ENCODE measurements around the gene TAF3.

Gene TAF3

DNA sequence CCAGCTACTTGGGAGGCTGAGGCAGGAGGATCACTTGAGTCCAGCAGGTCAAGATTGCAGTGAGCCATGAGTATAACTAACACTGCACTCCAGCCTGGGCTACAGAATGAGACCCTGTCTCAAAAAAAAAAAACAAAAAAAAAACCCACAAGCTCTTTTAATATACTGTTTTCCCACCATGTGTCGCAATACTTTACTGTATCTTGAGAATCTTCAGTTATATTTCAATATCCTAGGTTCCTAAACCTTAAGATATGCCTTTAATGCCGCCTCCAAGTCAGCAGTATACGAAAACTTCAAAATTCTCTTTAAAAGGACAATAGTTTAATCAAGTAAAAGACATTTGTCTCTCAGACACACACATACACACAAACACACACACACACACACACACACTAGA lies 62.8 kb downstream of the TAF3 start:
- DNase-seq (ENCODE audit: low read depth in 2 of 2) = no peak

GRCh38 chr10:7886056-7886455 lies 67.8 kb downstream of the TAF3 start:
- DNase-seq (ENCODE audit: low read depth in 2 of 2) = no peak

DNA sequence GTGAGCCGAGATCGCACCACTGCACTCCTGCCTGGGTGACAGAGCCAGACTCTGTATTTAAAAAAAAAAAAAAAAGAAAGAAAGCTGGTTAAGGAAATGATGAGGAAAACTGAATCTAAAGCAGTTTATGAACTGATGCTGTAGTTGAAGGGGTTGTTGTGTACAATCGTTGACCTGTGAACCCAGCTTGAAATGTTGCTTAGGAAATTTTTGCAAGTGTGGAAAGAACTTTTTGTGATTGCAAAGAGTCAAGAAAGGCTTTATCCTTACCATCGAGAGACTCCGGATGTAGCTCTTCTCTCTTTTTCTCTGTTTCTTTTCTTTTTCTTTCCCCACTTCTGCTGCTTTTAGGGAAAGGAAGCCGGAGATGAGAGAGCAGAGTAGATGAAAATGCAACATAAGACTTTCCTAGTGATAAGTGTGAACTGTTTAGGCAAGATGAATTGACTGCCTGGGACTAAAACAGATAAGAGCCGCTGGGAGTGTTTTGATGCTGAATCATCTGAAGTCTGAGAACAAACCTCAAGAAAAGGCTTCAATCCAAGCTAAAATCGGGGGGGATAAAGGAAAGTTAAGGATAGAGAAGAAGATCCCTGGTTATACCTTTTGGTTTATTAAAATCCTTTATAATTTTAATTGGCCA lies 69.0 kb downstream of the TAF3 start:
- no peak for DNase-seq (ENCODE audit: low read depth in 2 of 2)

DNA sequence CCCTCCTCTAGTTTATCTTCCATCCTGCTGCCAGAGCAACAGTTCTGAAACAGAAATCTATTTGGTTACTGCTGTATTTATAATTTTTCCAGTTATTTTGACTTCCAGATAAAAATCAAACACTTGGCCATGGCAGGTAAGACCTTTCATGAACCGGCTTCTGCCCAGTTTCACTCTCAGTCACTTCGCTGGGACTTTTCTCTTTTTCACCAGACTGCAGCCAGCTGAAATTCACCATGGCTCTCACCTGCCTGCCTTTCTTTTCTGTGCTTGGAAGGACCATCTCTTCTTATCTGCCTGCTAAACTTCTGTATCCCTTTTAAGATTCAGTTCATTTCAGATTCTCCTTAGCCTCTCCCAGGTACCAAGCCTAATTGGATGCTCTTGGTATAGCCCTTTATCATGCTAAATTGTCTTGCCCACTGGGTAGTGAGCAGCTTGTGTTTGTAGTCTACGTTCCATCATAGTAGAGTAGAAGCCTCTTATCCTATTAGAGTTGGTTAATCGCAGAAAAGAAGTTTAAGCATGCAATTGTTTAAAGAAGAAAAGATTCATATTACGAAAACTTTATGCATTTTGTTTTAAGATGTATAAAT lies 71.7 kb downstream of the TAF3 start:
- DNase-seq (ENCODE audit: low read depth in 2 of 2) = no peak

DNA sequence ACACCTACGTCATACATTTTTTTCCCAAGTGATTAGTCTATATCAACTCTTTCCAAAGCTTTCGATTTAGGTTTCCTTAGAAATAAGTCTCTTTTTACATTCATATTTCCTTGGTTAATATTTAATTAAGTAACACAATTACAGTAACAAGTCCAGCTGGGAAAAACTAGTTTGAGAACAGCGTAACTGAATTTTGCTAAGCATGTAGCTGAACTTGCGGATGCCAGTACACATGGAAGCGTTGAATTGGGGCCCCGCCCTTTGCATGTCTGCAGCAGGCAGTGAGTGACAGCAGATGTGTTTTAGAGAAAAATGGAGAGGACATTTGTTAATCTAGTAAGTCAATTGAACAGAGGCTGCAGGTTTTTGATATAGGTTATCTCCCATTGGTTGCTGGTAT lies 72.5 kb downstream of the TAF3 start:
- no peak for DNase-seq (ENCODE audit: low read depth in 2 of 2)

- DNase-seq (ENCODE audit: low read depth in 2 of 2) = no peak
Observed at GRCh38 chr10:7891634-7892033, 73.3 kb downstream of the TAF3 start.

- no peak for DNase-seq (ENCODE audit: low read depth in 2 of 2)
Observed at GRCh38 chr10:7892146-7892545, 73.8 kb downstream of the TAF3 start.

- DNase-seq (ENCODE audit: low read depth in 2 of 2) = no peak
Observed at GRCh38 chr10:7895699-7896090, 77.4 kb downstream of the TAF3 start.

DNA sequence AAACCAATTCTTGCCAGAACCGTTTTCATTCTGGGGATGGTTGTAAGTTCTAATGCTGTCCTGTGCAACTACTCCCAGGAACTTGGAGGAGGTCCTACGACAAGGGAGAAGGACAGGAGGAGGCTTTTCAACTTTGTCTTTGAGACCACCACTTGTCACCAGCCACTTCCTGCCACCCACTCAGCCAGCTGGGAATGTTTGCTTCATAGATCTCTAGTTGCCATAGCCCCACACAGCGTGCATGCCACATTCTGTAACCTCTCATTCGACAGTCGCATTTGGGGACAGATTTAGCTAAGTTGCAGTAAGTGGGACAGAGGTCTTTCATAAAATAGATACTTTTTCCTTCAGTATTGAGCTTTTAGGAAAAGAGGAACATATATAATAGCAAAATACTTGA lies 78.0 kb downstream of the TAF3 start:
- DNase-seq (ENCODE audit: low read depth in 2 of 2) = no peak

GRCh38 chr10:7901256-7901655 lies 83.0 kb downstream of the TAF3 start:
- no peak for DNase-seq (ENCODE audit: low read depth in 2 of 2)

DNA sequence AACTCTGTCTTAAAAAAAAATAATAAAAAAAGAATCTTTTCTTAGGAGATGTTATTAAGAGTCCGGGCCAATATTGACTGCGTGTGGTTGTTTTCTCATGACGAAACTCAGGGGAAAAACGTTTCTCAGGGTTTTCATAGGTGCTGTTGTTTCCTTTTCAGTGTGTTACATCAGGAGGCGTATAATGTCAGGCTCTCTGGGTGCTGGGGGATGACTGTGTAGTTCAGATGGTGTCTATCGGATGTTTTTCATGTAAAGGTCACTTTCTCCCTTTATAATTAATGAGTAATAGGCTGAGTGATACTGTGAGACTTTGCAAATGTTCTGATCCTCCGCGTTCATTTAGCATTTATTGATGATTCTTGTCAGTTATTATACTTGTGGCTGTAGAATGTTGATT lies 84.1 kb downstream of the TAF3 start:
- DNase-seq (ENCODE audit: low read depth in 2 of 2) = no peak

- no peak for DNase-seq (ENCODE audit: low read depth in 2 of 2)
Observed at GRCh38 chr10:7903851-7904250, 85.5 kb downstream of the TAF3 start.

DNA sequence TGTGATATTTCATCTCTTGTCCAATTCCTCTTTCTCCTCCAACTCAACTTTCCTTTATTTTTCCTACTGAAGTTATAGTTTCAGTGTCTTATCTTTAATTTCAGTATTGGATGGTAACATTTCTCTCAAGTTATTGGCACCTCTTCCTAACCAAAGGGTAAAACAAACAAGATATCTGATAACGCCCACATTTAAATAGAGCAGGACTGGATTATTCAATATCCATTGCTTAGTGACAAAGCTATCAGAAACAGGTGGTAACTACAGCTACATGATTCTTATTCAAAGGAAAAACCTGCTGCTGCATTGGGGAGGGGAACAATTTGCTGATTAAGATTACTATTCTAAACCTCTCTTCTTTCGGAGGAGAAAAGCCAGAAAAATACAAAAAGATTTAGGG lies 87.8 kb downstream of the TAF3 start:
- DNase-seq (ENCODE audit: low read depth in 2 of 2) = no peak

- DNase-seq (ENCODE audit: low read depth in 2 of 2) = no peak
Observed at GRCh38 chr10:7908541-7909210, 90.4 kb downstream of the TAF3 start.

DNA sequence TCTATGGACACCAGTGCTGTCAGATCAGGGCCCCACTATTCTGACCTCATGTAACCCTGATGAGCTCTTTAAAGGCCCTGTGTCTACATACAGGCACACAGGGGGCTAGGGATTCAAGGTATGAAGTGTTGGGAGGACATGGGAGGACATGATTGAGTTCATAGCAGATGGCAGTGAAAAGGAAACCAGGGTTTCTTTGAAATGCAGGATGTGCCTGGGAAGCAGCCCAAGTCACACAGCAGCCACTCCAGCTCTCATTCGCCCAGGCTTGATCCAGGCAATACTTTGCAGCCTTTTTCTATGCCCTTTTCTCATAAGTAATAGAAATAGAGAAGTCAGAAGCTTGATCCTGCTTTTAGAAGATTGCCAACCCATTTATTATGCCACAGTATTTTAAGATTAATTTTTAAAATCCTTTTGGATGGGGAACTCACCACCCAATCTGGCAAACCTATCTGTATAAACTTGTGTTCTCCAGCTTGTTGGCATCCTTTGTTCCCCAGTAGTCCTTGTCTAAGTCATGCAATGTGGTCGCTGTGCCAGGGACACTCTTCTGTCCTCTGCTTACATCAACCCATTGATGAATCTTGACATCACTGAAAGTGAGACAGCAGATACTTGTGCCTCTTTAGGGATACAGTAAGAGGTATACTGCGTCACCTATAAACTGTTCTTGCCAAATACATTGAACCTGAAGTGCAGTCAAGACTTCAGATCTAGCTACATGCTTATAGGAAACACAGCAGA lies 95.0 kb downstream of the TAF3 start:
- no peak for DNase-seq (ENCODE audit: low read depth in 2 of 2)

DNA sequence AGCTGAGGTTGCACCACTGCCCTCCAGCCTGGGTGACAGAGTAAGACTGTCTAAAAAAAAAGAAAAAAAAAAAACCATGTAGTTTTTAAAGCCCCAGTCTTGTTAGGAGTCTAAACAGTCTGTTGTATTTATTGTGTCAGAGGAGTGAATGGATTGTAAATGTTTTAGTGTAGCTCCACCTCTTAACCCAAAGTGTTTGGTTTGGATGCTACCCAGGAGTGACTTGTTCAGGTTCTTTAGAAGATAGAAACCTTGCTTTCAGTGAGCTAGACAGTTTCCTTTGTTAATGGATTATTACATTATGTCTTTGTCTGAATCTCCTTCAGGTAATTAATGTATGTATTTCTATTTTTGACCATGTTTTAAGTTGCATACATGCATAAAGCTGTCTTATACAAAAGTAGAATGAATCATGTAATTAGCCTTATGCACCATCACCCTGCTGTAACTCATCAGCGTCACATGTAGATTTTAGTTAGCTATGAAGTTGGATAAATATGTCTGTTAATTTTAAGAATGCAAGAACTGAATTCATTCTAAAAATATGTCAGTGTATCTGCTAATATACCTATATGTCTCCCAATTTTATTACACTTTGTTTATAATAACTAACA lies 97.7 kb downstream of the TAF3 start:
- no peak for DNase-seq (ENCODE audit: low read depth in 2 of 2)

DNA sequence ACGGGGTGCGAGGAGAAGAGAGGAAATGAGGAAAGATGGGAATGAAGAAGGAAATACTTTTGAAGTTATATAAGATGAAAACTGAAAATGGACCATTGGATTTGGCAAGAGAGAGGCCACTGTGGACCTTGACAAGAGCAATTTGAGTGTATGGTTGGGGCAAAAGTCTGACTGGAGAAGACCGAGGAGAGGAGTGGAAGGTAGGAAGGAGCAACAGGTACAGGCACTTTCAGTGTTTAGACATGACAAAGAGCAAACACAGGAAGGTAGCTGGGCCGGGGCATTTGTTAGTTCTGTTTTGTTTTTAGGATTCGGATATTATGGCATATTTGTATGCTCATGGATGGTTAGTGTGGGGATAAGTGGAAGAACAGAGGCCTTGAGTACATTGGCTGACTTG lies 99.4 kb downstream of the TAF3 start:
- no peak for DNase-seq (ENCODE audit: low read depth in 2 of 2)

DNA sequence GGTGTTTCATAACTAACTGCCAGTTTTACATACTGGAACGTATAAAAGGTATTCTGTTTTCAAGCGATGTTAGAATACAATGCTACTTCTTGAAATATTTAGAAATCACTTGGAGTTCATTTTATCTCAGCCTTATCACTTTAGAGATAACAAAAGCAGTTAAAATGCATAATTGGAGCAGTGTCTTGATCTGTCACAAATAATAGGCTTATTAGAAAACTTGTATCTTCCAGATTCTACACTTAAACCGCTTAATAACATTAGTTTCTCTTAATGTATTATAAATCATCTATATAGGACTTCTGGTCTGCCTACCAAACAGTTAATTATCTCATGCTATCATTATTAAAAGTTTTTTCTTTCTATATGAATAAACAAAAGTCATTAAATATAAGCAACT lies 104.4 kb downstream of the TAF3 start:
- DNase-seq (ENCODE audit: low read depth in 2 of 2) = no peak

- DNase-seq (ENCODE audit: low read depth in 2 of 2) = no peak
Observed at GRCh38 chr10:7928536-7928935, 110.2 kb downstream of the TAF3 start.

GRCh38 chr10:7932301-7933036 lies 114.2 kb downstream of the TAF3 start:
- no peak for DNase-seq (ENCODE audit: low read depth in 2 of 2)

DNA sequence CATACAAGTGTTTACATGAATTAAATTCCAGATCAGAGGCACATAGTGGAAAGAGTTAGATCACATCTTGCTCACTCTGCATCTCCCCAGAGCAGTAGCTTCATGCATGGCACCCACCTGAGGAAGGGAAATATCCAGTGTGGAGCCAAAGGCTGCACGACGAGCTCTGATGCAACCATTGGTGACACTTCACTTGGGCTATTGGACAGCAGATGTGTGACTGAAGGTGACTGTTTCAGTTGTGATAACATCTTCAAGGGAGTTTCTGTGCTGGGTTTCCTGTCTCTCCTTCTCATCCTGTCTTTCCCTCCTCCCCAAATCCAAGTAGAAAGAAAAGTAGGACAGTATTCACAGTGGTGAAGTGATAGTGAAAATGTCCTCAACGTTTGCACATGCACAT lies 115.0 kb downstream of the TAF3 start:
- DNase-seq (ENCODE audit: low read depth in 2 of 2) = no peak

DNA sequence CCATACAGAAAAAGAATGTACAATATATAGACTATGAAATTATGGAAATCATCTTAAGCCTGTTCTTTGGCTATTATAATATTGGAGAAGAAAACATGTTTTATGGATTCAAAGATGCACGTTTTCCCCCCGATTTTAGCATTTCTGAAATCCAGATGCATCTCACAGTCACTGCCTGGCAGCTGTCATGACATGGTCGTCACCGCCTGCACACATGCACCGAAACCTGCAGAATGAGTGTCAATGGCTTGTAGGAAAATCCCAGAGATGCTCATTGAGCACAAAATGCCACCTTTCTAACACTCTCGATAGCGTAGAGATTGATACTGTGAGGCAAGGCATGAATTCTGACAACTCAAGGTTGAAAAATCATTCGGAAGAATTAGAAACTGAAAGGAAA lies 115.5 kb downstream of the TAF3 start:
- no peak for DNase-seq (ENCODE audit: low read depth in 2 of 2)

Measured in stimulated activated CD4-positive, alpha-beta T cell treated with anti-CD3 and anti-CD28 coated beads, Interleukin-15, amount 100 ng/mL, for 48 hours (primary cell).